ENCODE results near the gene PREX1.
"Not testable (repeated sequence)": the region's sequence is repeated elsewhere in the genome, so short reads cannot be mapped to it uniquely, and the experiment has no call there.

Gene PREX1

GRCh38 chr20:48847498-48848205 lies 19.9 kb upstream of the PREX1 start:
- DNase-seq (ENCODE audit: low read depth) = no peak

- DNase-seq (ENCODE audit: low read depth) = no peak
These were observed 19.0 kb upstream of the PREX1 start for GRCh38 chr20:48846516-48847492.

- DNase-seq (ENCODE audit: low read depth) = no peak
These were observed 18.0 kb upstream of the PREX1 start for GRCh38 chr20:48845721-48846306.

GRCh38 chr20:48844996-48845395 lies 17.2 kb upstream of the PREX1 start:
- no peak for DNase-seq (ENCODE audit: low read depth)

GRCh38 chr20:48843896-48844295 lies 16.1 kb upstream of the PREX1 start:
- not testable (repeated sequence) for DNase-seq (ENCODE audit: low read depth)

GRCh38 chr20:48843057-48843806 lies 15.4 kb upstream of the PREX1 start:
- no peak for DNase-seq (ENCODE audit: low read depth)

- DNase-seq (ENCODE audit: low read depth) = no peak
These were observed 14.2 kb upstream of the PREX1 start for GRCh38 chr20:48841875-48842529.

GRCh38 chr20:48841196-48841874 lies 13.5 kb upstream of the PREX1 start:
- DNase-seq (ENCODE audit: low read depth) = no peak

GRCh38 chr20:48839154-48839917 lies 11.5 kb upstream of the PREX1 start:
- DNase-seq (ENCODE audit: low read depth) = no peak

- no peak for DNase-seq (ENCODE audit: low read depth)
These were observed 9.2 kb upstream of the PREX1 start for GRCh38 chr20:48837014-48837413.

GRCh38 chr20:48835390-48835789 lies 7.6 kb upstream of the PREX1 start:
- no peak for DNase-seq (ENCODE audit: low read depth)

- no peak for DNase-seq (ENCODE audit: low read depth)
These were observed 6.5 kb upstream of the PREX1 start for GRCh38 chr20:48834278-48834677.

GRCh38 chr20:48832405-48832730 lies 4.6 kb upstream of the PREX1 start:
- no peak for DNase-seq (ENCODE audit: low read depth)

- DNase-seq (ENCODE audit: low read depth) = no peak
These were observed 4.1 kb upstream of the PREX1 start for GRCh38 chr20:48831718-48832404.

GRCh38 chr20:48830826-48831318 lies 3.1 kb upstream of the PREX1 start:
- no peak for DNase-seq (ENCODE audit: low read depth)

GRCh38 chr20:48829940-48830339 lies 2.1 kb upstream of the PREX1 start:
- no peak for DNase-seq (ENCODE audit: low read depth)

GRCh38 chr20:48828734-48829460 lies 1.1 kb upstream of the PREX1 start:
- no peak for DNase-seq (ENCODE audit: low read depth)

- no peak for DNase-seq (ENCODE audit: low read depth)
These were observed 672 bp downstream of the PREX1 start for GRCh38 chr20:48826883-48827771.
